GM18502 (cell line): ENCODE measurements around the gene SNX6.
"Not testable (repeated sequence)": the region's sequence is repeated elsewhere in the genome, so short reads cannot be mapped to it uniquely, and the experiment has no call there.

Experiments used
- ATAC-seq: cut with Tn5 transposase; IDR thresholded peaks from one replicate; pipeline ENCODE4 v1.9.1; 2021; ENCODE audit warnings: mild to moderate bottlenecking; ENCODE audit not compliant: unreplicated experiment, poor library complexity

SNX6 gene

GRCh38 chr14:34640826-34641225 lies 10.9 kb upstream of the SNX6 start:
- ATAC-seq = no peak

DNA sequence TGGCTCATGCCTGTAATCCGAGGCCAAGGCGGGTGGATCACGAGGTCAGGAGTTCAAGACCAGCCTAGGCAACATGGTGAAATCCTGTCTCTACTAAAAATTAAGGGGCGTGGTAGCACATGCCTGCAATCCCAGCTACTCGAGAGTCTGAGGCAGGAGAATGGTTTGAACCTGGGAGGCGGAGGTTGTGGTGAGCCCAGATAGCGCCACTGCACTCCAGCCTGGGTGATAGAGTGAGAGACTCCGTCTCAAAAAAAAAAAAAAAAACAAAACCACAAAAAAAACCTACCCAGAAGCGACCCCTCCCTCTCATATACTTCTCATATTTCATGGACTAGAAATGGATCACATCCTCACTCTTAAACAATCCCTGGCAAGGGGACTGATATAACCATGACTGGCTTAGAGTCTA lies 4.4 kb upstream of the SNX6 start:
- ATAC-seq = not testable (repeated sequence)

DNA sequence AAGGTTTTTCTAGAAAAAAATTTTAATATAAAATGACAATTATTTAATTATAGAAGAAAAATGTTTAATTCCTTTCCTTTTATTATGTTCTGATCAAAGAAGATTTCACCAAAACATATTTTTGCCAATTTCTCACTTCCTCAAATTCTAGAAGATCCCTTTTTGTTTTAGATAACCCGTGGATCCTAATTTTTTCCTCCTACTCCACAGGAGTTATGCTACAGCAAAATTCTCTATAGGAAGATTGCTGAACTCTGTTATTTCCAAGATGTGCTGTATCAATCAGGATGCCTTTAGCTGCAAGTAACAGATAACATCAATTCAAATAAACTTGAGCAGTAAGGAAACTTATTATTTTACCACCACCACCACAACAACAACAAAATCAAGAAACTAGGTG lies 3.8 kb upstream of the SNX6 start:
- ATAC-seq = no peak

DNA sequence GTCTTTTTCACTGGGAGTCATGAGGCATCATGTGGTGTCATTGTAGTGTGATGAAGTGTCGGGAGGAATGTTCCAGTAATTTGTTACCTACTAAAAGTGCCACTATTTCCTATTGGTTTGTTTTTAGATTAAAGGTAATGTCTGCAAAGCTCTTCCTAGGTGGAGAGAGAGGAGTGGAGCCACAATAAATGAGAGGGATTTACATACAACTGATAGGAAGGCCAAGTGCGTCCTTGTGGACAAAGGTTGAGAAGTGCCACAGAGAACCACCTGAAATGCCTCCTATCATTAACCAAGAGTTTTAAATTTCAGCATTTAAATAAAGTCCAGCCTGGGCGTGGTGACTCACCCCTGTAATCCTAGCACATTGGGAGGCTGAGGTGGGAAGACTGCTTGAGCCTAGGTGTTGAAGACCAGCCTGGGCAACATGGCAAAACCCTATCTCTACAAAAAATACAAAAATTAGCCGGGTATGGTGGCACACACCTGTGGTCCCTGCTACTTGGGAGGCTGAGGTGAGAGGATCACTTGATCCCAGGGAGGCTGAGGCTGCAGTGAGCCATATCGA lies 2.5 kb upstream of the SNX6 start:
- no peak for ATAC-seq

GRCh38 chr14:34629344-34629656 lies 648 bp downstream of the SNX6 start:
- ATAC-seq = no peak

- ATAC-seq = no peak
These were observed 1.2 kb downstream of the SNX6 start for GRCh38 chr14:34628681-34629135.

DNA sequence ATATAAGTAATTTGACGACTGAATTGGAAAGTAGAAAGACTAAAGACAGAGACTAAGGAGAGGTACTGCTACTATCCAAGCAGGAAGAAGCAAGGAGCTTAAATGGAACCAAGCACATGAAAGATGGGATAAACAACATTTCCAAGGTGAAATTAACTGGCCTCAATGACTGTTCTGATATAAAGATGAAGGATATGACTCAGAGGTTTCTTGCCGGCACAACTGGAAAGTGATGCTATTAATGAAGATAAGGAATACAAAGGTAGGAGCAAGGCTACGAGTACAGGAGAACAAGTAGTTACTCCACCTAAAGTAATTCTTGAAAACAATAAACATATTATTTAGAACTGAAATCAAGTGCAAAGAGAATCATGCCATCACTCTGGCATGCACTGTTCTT lies 6.4 kb downstream of the SNX6 start:
- ATAC-seq = no peak

DNA sequence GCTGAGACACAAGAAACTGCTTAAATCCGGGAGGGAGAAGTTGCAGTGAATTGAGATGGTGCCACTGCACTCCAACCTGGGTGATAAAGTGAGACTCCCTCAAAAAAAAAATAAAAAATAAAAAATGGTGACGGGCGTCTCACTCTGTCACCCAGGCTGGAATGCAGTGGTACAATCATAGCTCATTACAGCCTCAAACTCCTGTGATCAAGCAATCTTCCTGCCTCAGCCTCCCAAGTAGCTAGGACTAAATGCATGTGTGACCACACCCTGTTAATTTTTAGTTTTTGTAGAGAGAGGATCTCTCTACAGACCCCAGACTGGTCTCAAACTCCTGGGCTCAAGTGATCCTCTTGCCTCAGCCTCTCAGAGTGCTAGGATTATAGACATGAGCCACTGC lies 9.1 kb downstream of the SNX6 start:
- ATAC-seq = no peak

GRCh38 chr14:34620115-34620514 lies 9.8 kb downstream of the SNX6 start:
- ATAC-seq = no peak

DNA sequence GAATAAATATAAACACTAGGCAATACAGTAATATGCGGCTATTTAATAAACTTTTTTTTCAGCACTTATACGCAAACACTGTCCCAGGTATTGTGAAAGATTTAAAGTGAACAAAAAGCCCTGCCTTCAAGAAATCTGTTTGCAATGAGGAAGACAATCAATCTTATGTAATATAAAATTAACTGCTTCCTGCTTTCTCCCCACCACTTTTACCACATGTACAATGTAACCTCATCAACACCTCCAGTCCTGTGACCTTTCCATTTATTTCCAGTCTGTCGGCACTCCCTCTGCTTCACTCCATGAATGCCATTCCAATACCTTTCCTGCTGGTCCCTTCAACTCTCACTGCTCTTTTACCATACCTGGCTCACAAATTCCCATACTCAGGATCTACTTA lies 10.5 kb downstream of the SNX6 start:
- ATAC-seq = no peak

DNA sequence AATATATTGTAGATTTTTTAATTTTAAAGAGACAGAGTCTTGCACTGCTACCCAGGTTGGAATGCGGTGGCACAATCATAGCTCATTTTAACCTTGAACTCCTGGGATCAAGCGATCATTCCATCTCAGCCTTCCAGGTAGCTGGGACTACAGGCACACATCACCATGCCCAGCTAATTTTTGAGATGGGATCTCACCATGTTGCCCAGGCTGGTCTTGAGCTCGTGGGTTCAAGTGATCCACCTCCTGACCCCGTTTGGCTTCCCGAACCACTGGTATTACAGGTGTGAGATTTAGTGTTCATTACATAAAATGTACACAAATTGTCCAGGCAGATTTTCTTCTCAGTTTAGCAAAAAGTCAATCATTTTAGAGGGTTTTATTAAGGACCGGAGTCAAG lies 13.6 kb downstream of the SNX6 start:
- ATAC-seq = no peak

DNA sequence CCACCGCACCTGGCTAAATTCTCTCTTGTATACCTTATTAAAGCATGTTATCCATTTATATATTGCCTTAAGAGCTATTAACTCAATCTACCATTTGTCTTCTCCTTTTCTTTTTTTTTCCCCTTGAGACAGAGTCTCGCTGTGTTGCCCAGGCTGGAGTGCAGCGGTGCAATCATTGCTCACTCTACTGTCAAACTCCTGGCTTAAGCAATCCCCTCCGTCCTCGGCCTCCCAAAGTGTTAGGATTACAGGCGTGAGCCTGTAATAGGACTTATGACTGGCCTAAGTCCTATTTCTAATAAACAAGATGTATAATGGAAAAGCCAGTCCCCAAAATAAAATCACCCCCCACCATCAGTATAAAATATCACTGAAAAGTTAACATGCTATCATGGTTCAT lies 14.4 kb downstream of the SNX6 start:
- ATAC-seq = no peak

DNA sequence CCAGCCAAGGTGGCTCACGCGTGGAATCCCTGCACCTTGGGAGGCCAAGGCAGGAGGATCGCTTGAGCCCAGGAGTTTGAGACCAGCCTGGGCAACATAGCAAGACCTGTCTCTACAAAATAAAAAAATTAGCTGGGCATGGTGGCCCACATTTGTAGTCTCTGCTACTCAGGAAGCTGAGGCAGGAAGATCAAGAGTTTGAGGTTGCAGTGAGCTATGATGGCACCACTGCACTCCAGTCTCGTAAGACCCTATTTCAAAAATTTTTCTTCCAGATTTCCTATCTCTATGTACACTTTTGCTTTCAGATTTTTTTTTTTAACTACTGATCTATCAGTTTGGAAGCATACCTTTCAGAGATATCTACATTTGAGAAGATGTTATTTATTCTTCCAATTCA lies 15.3 kb downstream of the SNX6 start:
- no peak for ATAC-seq

GRCh38 chr14:34610101-34610500 lies 19.8 kb downstream of the SNX6 start:
- no peak for ATAC-seq

DNA sequence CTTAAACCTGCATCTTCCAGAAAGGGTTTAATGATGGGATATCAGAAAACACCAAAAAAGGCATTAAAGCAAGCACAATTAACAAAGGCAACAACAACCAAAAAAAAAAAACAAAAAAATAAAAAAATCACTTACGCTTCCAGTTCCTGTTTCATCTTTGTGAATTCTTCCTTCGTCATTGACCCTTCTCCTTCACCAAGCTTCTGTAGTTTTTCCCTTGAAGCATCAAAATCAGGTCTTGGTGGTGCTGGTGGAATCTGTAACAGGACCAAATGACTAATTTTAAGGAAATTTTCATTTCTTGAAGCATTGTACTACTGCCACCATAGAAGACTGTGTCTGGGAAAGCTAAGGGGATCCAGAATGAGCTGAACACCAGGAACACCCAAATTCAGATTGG lies 24.5 kb downstream of the SNX6 start:
- no peak for ATAC-seq

- no peak for ATAC-seq
These were observed 25.0 kb downstream of the SNX6 start for GRCh38 chr14:34604995-34605394.

DNA sequence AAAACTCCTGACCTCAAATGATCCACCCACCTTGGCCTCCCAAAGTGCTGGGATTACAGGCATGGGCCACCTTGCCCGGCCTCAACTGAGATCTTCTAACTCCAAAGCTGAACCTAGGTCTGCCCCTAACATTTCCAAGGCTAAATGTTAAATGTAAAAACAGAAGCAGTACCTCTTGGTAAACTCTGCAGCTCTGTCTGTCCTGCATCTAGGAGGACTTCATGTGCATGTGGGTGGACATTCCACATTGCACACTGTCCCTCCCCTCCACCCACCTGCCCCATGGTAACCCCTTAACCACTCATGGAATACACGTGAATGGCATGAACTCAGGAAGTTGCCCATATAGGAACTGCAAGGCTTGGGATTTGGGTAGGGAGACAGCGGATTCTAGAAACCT lies 33.1 kb downstream of the SNX6 start:
- ATAC-seq = no peak

- ATAC-seq = no peak
These were observed 36.1 kb downstream of the SNX6 start for GRCh38 chr14:34593740-34594375.

- ATAC-seq = no peak
These were observed 37.3 kb downstream of the SNX6 start for GRCh38 chr14:34592623-34593022.

- no peak for ATAC-seq
These were observed 46.4 kb downstream of the SNX6 start for GRCh38 chr14:34583525-34583924.

GRCh38 chr14:34582117-34582680 lies 47.7 kb downstream of the SNX6 start:
- ATAC-seq = no peak

DNA sequence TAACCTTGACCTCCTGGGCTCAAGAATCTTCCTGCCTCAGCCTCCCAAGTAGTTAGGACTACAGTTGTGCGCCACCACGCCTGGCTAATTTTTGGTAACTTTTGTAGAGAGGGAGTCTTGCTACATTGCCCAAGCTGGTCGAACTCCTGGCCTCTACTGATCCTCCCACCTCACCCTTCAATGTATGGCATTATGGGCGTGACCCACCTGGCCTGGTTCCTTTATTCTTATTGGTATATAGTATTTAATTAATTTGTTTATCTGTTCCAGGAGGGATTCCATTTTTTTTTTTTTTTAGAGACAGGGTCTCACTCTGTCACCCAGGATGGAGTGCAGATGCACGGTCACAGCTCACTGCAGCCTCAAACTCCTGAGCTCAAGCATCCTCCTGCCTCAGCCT lies 49.6 kb downstream of the SNX6 start:
- no peak for ATAC-seq
